KMS-11 (cell line): Measurements from ENCODE around the gene TMEM151B.

Experiments used
- H2AFZ ChIP-seq: fragments of 200-600 bp; sonication (generic); 2 replicates; pipeline ENCODE4 v1.6.1; 2016; ENCODE audit warnings: antibody characterized with exemption, mixed run types, low read depth
- H3K27ac ChIP-seq: fragments of 200-600 bp; sonication (generic); 2 replicates; pipeline ENCODE4 v1.6.1; 2016; ENCODE audit warnings: mild to moderate bottlenecking, mixed run types
- H3K27me3 ChIP-seq: fragments of 200-600 bp; sonication (generic); 2 replicates; pipeline ENCODE4 v1.6.1; 2017; ENCODE audit warnings: mild to moderate bottlenecking, low read depth, mixed run types, moderate library complexity; ENCODE audit not compliant: insufficient read depth
- H3K36me3 ChIP-seq: fragments of 200-600 bp; sonication (generic); 2 replicates; pipeline ENCODE4 v1.6.1; 2017; ENCODE audit warnings: mild to moderate bottlenecking, mixed run types; ENCODE audit not compliant: insufficient read depth
- H3K4me1 ChIP-seq: fragments of 200-600 bp; sonication (generic); 2 replicates; pipeline ENCODE4 v1.6.1; 2016; ENCODE audit warnings: mild to moderate bottlenecking, low read depth, mixed run types; ENCODE audit not compliant: poor library complexity, severe bottlenecking
- H3K4me2 ChIP-seq: fragments of 200-600 bp; sonication (generic); 2 replicates; pipeline ENCODE4 v1.7.0; 2016; ENCODE audit warnings: mild to moderate bottlenecking, mixed run types
- H3K4me3 ChIP-seq: fragments of 200-600 bp; sonication (generic); IDR thresholded peaks from 2 replicates; pipeline ENCODE4 v1.6.1; 2017; ENCODE audit warnings: low read depth, low read length, mixed read lengths; ENCODE audit not compliant: insufficient read depth
- H3K79me2 ChIP-seq: fragments of 200-600 bp; sonication (generic); 2 replicates; pipeline ENCODE4 v1.6.1; 2016; ENCODE audit warnings: low read depth, mixed run types; ENCODE audit not compliant: insufficient read depth
- H3K9ac ChIP-seq: fragments of 200-600 bp; sonication (generic); 2 replicates; pipeline ENCODE4 v1.6.1; 2016; ENCODE audit warnings: mild to moderate bottlenecking, mixed run types
- H4K20me1 ChIP-seq: fragments of 200-600 bp; sonication (generic); 2 replicates; pipeline ENCODE4 v1.6.1; 2016; ENCODE audit warnings: mild to moderate bottlenecking, mixed run types; ENCODE audit not compliant: insufficient read depth
- TF ChIP-seq, protein P1 (sequence below): fragments of 200-600 bp; sonication (generic); conservative IDR thresholded peaks from 2 replicates; pipeline ENCODE4 v1.6.1; 2017; ENCODE audit warnings: low read depth, mild to moderate bottlenecking, antibody characterized with exemption, low read length, moderate library complexity, mixed read lengths

TMEM151B gene

GRCh38 chr6:44222486-44223318 lies 47.5 kb upstream of the TMEM151B start:
- H3K9ac ChIP-seq = peak overlapping the region; percentile 15; the same call in 1 of the 2 replicates
- H3K4me1 ChIP-seq = peaks cover 67% of the 10 kb centered on the region
- peaks cover 38% of the 10 kb centered on the region for H3K79me2 ChIP-seq
- H3K4me2 ChIP-seq = peak overlapping the region; percentile 97
- TF ChIP-seq, protein P1, sequence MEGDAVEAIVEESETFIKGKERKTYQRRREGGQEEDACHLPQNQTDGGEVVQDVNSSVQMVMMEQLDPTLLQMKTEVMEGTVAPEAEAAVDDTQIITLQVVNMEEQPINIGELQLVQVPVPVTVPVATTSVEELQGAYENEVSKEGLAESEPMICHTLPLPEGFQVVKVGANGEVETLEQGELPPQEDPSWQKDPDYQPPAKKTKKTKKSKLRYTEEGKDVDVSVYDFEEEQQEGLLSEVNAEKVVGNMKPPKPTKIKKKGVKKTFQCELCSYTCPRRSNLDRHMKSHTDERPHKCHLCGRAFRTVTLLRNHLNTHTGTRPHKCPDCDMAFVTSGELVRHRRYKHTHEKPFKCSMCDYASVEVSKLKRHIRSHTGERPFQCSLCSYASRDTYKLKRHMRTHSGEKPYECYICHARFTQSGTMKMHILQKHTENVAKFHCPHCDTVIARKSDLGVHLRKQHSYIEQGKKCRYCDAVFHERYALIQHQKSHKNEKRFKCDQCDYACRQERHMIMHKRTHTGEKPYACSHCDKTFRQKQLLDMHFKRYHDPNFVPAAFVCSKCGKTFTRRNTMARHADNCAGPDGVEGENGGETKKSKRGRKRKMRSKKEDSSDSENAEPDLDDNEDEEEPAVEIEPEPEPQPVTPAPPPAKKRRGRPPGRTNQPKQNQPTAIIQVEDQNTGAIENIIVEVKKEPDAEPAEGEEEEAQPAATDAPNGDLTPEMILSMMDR = 0 out of 2 replicates have a peak, but pooled peaks have one; percentile 9
- no peak overlapping the region for H3K4me3 ChIP-seq
- peak overlapping the region; percentile 64 for H2AFZ ChIP-seq
- peaks cover 8% of the 10 kb centered on the region; the same call in 1 of the 2 replicates for H4K20me1 ChIP-seq
- no peak overlapping the region for H3K27ac ChIP-seq
- H3K36me3 ChIP-seq = no peaks in the 10 kb centered on the region
- H3K27me3 ChIP-seq = no peaks in the 10 kb centered on the region

- Histone ChIP-seq H3K4me2 (peak within 1 kb of the TSS; percentile 97), H3K9ac (peak within 1 kb of the TSS; percentile 74), H3K36me3 (no peaks in the 10 kb centered on the region), H3K27me3 (no peaks in the 10 kb centered on the region), H3K4me1 (peaks cover 60% of the 10 kb centered on the region), H4K20me1 (peaks cover 8% of the 10 kb centered on the region; the same call in 1 of the 2 replicates), H3K79me2 (peaks cover 46% of the 10 kb centered on the region), H3K4me3 (no peak within 1 kb of the TSS), H3K27ac (peak within 1 kb of the TSS; percentile 52), H2AFZ (peak within 1 kb of the TSS; percentile 64)
- TF ChIP-seq, protein P1 = no peak
Measured at GRCh38 chr6:44223319-44224028, 46.8 kb upstream of the TMEM151B start, which contains the start of gene SLC29A1. Gene SLC29A1, plus strand, starts transcription at chr6:44223595. Its CDS starts 3,719 bp downstream, at chr6:44227314.

DNA sequence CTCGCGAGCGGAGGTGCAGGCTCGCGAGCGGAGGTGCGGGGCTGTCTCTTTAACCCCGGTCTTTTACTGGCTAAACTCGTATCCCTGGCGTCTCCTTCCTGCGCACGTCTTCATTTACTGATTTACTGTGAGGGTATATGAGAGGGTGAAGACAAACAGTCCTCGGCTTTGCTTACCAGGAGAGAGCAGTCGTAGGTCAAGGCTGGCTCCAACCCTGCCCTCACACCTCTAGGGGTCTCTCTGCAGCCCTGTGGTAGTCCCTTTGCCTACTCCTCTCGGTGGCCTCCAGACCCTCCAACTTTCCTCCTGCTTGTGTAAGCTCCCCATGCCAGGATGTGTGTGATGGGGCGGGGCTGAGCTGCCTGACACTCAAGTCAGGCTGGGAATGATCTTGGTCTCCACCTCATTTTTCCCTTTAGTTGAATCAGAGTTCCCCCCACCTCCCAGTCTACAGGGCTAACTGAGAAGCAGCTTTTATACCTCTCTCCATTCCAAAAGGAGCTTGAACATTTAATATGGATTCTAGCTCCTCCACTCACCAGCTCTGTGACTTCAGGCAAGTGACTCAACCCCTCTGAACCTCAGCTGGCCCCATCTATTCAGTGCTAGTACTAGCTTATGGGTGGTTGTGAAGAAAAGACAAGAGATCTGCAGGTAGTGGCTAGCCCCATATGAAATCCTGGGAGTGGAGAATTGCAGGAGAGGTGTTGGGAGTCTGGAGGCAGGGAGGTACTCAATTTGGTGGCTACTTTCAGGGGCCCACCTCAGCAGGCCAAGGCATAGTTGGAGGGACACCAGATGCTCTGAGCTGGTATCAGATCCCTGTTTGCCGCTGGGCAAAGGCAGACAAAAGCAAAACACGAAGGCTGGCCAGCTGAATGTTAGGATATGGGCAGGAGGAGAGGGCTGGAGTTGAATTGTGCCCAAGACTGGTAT lies 46.0 kb upstream of the TMEM151B start:
- no peak overlapping the region for H3K4me3 ChIP-seq
- peak overlapping the region; percentile 52 for H3K27ac ChIP-seq
- peak overlapping the region; percentile 47; the same call in 1 of the 2 replicates for H2AFZ ChIP-seq
- H3K79me2 ChIP-seq = peaks cover 47% of the 10 kb centered on the region
- peaks cover 8% of the 10 kb centered on the region; the same call in 1 of the 2 replicates for H4K20me1 ChIP-seq
- no peaks in the 10 kb centered on the region for H3K36me3 ChIP-seq
- peak overlapping the region; percentile 74; the same call in 1 of the 2 replicates for H3K9ac ChIP-seq
- peak overlapping the region; percentile 96 for H3K4me2 ChIP-seq
- peaks cover 57% of the 10 kb centered on the region for H3K4me1 ChIP-seq
- TF ChIP-seq, protein P1 = no peak
- H3K27me3 ChIP-seq = no peaks in the 10 kb centered on the region

- peaks cover 8% of the 10 kb centered on the region; the same call in 1 of the 2 replicates for H4K20me1 ChIP-seq
- no peaks in the 10 kb centered on the region for H3K36me3 ChIP-seq
- peak overlapping the region; percentile 96 for H3K4me2 ChIP-seq
- peaks cover 47% of the 10 kb centered on the region for H3K79me2 ChIP-seq
- H3K9ac ChIP-seq = peak overlapping the region; percentile 74; the same call in 1 of the 2 replicates
- H2AFZ ChIP-seq = no peak overlapping the region
- H3K27me3 ChIP-seq = no peaks in the 10 kb centered on the region
- peaks cover 54% of the 10 kb centered on the region for H3K4me1 ChIP-seq
- H3K4me3 ChIP-seq = no peak overlapping the region
- peak overlapping the region; percentile 21; the same call in 1 of the 2 replicates for H3K27ac ChIP-seq
- TF ChIP-seq, protein P1 = no peak
Measured at GRCh38 chr6:44224965-44225305, 45.3 kb upstream of the TMEM151B start.
